GM19468 (cell line): ENCODE results near the gene SFRP5.

Source experiments
- ATAC-seq: cut with Tn5 transposase; IDR thresholded peaks from one replicate; pipeline ENCODE4 v1.9.1; 2021; ENCODE audit warnings: mild to moderate bottlenecking, moderate library complexity, moderate number of reproducible peaks; ENCODE audit not compliant: unreplicated experiment; ENCODE audit errors: extremely low read depth

The SFRP5 gene

GRCh38 chr10:97766996-97767924 is 4.5 kb downstream of the SFRP5 start:
- ATAC-seq = no peak

GRCh38 chr10:97766106-97766810 is 5.5 kb downstream of the SFRP5 start:
- no peak for ATAC-seq

- ATAC-seq = no peak
Observed at GRCh38 chr10:97765201-97765600, 6.6 kb downstream of the SFRP5 start.

GRCh38 chr10:97764519-97764931 is 7.3 kb downstream of the SFRP5 start:
- no peak for ATAC-seq

GRCh38 chr10:97763947-97764346 is 7.9 kb downstream of the SFRP5 start:
- ATAC-seq = no peak

GRCh38 chr10:97763411-97763810 is 8.4 kb downstream of the SFRP5 start:
- no peak for ATAC-seq

GRCh38 chr10:97762816-97763215 is 9.0 kb downstream of the SFRP5 start:
- ATAC-seq = no peak

- ATAC-seq = no peak
Observed at GRCh38 chr10:97762056-97762455, 9.7 kb downstream of the SFRP5 start.

GRCh38 chr10:97761331-97761865 is 10.4 kb downstream of the SFRP5 start:
- no peak for ATAC-seq

GRCh38 chr10:97760461-97761257 is 11.1 kb downstream of the SFRP5 start:
- no peak for ATAC-seq

- no peak for ATAC-seq
Observed at GRCh38 chr10:97759946-97760345, 11.9 kb downstream of the SFRP5 start.

GRCh38 chr10:97759158-97759887 is 12.5 kb downstream of the SFRP5 start:
- ATAC-seq = no peak

- no peak for ATAC-seq
Observed at GRCh38 chr10:97757471-97757870, 14.3 kb downstream of the SFRP5 start.

- ATAC-seq = no peak
Observed at GRCh38 chr10:97755718-97756117, 16.1 kb downstream of the SFRP5 start.

GRCh38 chr10:97754726-97755125 is 17.1 kb downstream of the SFRP5 start:
- ATAC-seq = no peak

GRCh38 chr10:97752956-97753355 is 18.8 kb downstream of the SFRP5 start:
- no peak for ATAC-seq

GRCh38 chr10:97748116-97748515 is 23.7 kb downstream of the SFRP5 start:
- no peak for ATAC-seq

GRCh38 chr10:97747573-97747972 is 24.2 kb downstream of the SFRP5 start:
- no peak for ATAC-seq

GRCh38 chr10:97744405-97745035 is 27.3 kb downstream of the SFRP5 start:
- ATAC-seq = no peak
